ENCODE data around the gene UGDH. TPM values are rescaled to one million over a fixed set of nuclear protein-coding genes. Genes with fewer than 3 reads are reported as not detected.

Gene UGDH
- total and polyA plus RNA-seq, 2 of the 13 experiments (the other 11 are each of a cell fraction or from before 2014, with no cell fraction given) = 99.0 to 384 TPM

DNA sequence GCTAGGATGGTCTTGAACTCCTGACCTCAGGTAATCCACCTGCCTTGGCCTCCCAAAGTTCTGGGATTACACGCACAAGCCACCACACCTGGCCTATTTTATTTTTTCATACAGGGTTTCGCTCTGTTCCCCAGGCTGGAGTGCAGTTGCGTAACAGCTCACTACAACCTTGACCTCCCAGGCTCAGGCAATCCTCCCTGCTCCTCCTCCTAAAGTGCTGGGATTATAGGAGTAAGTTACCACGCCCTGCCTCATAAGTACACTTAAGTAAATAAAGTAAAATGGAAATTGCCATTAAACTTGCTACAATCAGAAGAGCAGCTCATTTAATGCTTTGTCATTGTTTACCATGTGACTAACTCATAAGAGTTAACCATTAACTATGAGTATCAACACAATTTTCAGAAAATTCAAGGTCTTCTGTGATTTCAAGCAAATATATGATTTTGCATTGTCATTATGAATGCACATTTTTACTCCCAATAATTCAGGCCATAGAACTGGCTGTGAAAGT, 12.3 kb downstream of the UGDH start (continued):
- no peak for TF ChIP-seq CENPT (CRISPR knock-in tag; IDR thresholded peaks at IDR 0.05; ENCODE audit: low read depth)
- TF ChIP-seq, protein P1, sequence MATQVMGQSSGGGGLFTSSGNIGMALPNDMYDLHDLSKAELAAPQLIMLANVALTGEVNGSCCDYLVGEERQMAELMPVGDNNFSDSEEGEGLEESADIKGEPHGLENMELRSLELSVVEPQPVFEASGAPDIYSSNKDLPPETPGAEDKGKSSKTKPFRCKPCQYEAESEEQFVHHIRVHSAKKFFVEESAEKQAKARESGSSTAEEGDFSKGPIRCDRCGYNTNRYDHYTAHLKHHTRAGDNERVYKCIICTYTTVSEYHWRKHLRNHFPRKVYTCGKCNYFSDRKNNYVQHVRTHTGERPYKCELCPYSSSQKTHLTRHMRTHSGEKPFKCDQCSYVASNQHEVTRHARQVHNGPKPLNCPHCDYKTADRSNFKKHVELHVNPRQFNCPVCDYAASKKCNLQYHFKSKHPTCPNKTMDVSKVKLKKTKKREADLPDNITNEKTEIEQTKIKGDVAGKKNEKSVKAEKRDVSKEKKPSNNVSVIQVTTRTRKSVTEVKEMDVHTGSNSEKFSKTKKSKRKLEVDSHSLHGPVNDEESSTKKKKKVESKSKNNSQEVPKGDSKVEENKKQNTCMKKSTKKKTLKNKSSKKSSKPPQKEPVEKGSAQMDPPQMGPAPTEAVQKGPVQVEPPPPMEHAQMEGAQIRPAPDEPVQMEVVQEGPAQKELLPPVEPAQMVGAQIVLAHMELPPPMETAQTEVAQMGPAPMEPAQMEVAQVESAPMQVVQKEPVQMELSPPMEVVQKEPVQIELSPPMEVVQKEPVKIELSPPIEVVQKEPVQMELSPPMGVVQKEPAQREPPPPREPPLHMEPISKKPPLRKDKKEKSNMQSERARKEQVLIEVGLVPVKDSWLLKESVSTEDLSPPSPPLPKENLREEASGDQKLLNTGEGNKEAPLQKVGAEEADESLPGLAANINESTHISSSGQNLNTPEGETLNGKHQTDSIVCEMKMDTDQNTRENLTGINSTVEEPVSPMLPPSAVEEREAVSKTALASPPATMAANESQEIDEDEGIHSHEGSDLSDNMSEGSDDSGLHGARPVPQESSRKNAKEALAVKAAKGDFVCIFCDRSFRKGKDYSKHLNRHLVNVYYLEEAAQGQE (IDR thresholded peaks at IDR 0.05; ENCODE audit: borderline replicate concordance in 1 of 2, low read depth in 1 of 2, low read length in 2 of 2) = peak in 1 of 2 experiments; percentile 54; a peak in 1 of 4 replicates
- peak; percentile 88 for TF ChIP-seq ZMYM4 (CRISPR knock-in tag; IDR thresholded peaks at IDR 0.05)
- TF ChIP-seq RBFOX2 (IDR thresholded peaks at IDR 0.05; ENCODE audit: low read depth, low read length) = peak; percentile 31; the same call in 1 of the 2 replicates
- peak; percentile 72 for TF ChIP-seq ELF3 (CRISPR knock-in tag; IDR thresholded peaks at IDR 0.05)
- TF ChIP-seq YEATS2 (CRISPR knock-in tag; IDR thresholded peaks at IDR 0.05; ENCODE audit: borderline replicate concordance) = peak; percentile 62; the same call in 1 of the 2 replicates
- TF ChIP-seq, protein P2, sequence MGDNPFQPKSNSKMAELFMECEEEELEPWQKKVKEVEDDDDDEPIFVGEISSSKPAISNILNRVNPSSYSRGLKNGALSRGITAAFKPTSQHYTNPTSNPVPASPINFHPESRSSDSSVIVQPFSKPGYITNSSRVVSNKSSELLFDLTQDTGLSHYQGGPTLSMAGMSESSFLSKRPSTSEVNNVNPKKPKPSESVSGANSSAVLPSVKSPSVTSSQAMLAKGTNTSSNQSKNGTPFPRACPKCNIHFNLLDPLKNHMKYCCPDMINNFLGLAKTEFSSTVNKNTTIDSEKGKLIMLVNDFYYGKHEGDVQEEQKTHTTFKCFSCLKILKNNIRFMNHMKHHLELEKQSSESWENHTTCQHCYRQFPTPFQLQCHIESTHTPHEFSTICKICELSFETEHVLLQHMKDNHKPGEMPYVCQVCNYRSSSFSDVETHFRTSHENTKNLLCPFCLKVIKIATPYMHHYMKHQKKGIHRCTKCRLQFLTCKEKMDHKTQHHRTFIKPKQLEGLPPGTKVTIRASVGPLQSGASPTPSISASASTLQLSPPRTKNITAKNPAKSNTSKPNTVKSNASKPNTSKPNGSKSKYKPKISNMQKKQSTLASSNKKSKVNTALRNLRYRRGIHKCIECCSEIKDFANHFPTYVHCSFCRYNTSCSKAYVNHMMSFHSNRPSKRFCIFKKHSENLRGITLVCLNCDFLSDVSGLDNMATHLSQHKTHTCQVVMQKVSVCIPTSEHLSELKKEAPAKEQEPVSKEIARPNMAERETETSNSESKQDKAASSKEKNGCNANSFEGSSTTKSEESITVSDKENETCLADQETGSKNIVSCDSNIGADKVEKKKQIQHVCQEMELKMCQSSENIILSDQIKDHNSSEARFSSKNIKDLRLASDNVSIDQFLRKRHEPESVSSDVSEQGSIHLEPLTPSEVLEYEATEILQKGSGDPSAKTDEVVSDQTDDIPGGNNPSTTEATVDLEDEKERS (CRISPR knock-in tag; IDR thresholded peaks at IDR 0.05) = peak; percentile 75; the same call in 1 of the 2 replicates
- no peak for TF ChIP-seq ZNF230 (CRISPR knock-in tag; IDR thresholded peaks at IDR 0.05)
- TF ChIP-seq KDM1A (CRISPR knock-in tag; IDR thresholded peaks at IDR 0.05) = peak; percentile 65; the same call in 1 of the 2 replicates
- TF ChIP-seq, protein P3, sequence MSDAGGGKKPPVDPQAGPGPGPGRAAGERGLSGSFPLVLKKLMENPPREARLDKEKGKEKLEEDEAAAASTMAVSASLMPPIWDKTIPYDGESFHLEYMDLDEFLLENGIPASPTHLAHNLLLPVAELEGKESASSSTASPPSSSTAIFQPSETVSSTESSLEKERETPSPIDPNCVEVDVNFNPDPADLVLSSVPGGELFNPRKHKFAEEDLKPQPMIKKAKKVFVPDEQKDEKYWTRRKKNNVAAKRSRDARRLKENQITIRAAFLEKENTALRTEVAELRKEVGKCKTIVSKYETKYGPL (CRISPR knock-in tag; IDR thresholded peaks at IDR 0.05) = peak; percentile 91; the same call in 1 of the 2 replicates
- peak; percentile 99 for TF ChIP-seq MED1 (CRISPR knock-in tag; IDR thresholded peaks at IDR 0.05)
- TF ChIP-seq CREB1 (IDR thresholded peaks at IDR 0.05) = no peak
- peak; percentile 79 for TF ChIP-seq CREB1 (CRISPR knock-in tag; IDR thresholded peaks at IDR 0.05)
- TF ChIP-seq ZNF878 (CRISPR knock-in tag; IDR thresholded peaks at IDR 0.05) = peak; percentile 38; the same call in 1 of the 2 replicates
- peak; percentile 47; the same call in 1 of the 2 replicates for TF ChIP-seq ATF7-NPFF (CRISPR knock-in tag; IDR thresholded peaks at IDR 0.05; ENCODE audit: low read depth)
- TF ChIP-seq TSC22D2 (CRISPR knock-in tag; IDR thresholded peaks at IDR 0.05; ENCODE audit: borderline replicate concordance) = peak; percentile 29; the same call in 1 of the 2 replicates
- TF ChIP-seq NONO (IDR thresholded peaks at IDR 0.05) = no peak
- peak; percentile 81 for TF ChIP-seq NONO (CRISPR knock-in tag; conservative IDR thresholded peaks at IDR 0.05)
- peak; percentile 76; the same call in 1 of the 2 replicates for TF ChIP-seq ZNF792 (CRISPR knock-in tag; IDR thresholded peaks at IDR 0.05)
- no peak for TF ChIP-seq ZNF75D (CRISPR knock-in tag; IDR thresholded peaks at IDR 0.05; ENCODE audit: borderline replicate concordance)
- TF ChIP-seq ZNF24 (IDR thresholded peaks at IDR 0.05) = 0 out of 2 replicates have a peak, but pooled peaks have one; percentile 15
- peak; percentile 100 for TF ChIP-seq NFE2L2 (IDR thresholded peaks at IDR 0.05; ENCODE audit: low read length)
- TF ChIP-seq, protein P4, sequence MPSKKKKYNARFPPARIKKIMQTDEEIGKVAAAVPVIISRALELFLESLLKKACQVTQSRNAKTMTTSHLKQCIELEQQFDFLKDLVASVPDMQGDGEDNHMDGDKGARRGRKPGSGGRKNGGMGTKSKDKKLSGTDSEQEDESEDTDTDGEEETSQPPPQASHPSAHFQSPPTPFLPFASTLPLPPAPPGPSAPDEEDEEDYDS (CRISPR knock-in tag; IDR thresholded peaks at IDR 0.05) = peak; percentile 69
